ENCODE measurements around the gene B3GNT3.

GRCh38 chr19:17796838-17797423 is 2.0 kb downstream of the B3GNT3 start:
- TF ChIP-seq POLR2A (IDR thresholded peaks at IDR 0.05; ENCODE audit: low read depth) (no peak), POLR2AphosphoS5 (IDR thresholded peaks at IDR 0.05) (no peak), EP300 (IDR thresholded peaks at IDR 0.05) (no peak)
- TF ChIP-seq, protein P1, sequence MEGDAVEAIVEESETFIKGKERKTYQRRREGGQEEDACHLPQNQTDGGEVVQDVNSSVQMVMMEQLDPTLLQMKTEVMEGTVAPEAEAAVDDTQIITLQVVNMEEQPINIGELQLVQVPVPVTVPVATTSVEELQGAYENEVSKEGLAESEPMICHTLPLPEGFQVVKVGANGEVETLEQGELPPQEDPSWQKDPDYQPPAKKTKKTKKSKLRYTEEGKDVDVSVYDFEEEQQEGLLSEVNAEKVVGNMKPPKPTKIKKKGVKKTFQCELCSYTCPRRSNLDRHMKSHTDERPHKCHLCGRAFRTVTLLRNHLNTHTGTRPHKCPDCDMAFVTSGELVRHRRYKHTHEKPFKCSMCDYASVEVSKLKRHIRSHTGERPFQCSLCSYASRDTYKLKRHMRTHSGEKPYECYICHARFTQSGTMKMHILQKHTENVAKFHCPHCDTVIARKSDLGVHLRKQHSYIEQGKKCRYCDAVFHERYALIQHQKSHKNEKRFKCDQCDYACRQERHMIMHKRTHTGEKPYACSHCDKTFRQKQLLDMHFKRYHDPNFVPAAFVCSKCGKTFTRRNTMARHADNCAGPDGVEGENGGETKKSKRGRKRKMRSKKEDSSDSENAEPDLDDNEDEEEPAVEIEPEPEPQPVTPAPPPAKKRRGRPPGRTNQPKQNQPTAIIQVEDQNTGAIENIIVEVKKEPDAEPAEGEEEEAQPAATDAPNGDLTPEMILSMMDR (IDR thresholded peaks at IDR 0.05): no peak

Measured in esophagus muscularis mucosa (tissue), 4 donors.